WTC11 (cell line): ENCODE results near the gene SCGB1A1. TPM values are rescaled to one million over a fixed set of nuclear protein-coding genes. Genes with fewer than 3 reads are reported as not detected.

Experiments used
- ATAC-seq: fragments of 200-7000 bp; cut with Tn5 transposase; 2 replicates; pipeline ENCODE4 v1.10.0; 2021; ENCODE audit warnings: mild to moderate bottlenecking, moderate library complexity
- CTCF ChIA-PET: fragments of 300-600 bp; sonication (Branson Sonifier 250); formaldehyde crosslinking; loops from one replicate; lab custom pipeline; 2021; ENCODE audit warnings: antibody characterized with exemption; lab: Charles Lee
- POLR2A ChIA-PET: fragments of 350-600 bp; sonication (Branson Sonifier 250); formaldehyde crosslinking; loops from one replicate; lab custom pipeline; 2021; ENCODE audit warnings: antibody characterized with exemption; lab: Charles Lee
- DNase-seq: peaks from one replicate; pipeline ENCODE4 v3.0.0; 2021; ENCODE audit warnings: low spot score
- H3K27ac Mint-ChIP-seq: 2 replicates; pipeline ENCODE4 v1.8.0; 2021; ENCODE audit warnings: mixed read lengths
- H3K27me3 Mint-ChIP-seq: 2 replicates; pipeline ENCODE4 v1.8.0; 2021; ENCODE audit warnings: low read depth, mild to moderate bottlenecking, moderate library complexity, mixed read lengths
- H3K36me3 Mint-ChIP-seq: 2 replicates; pipeline ENCODE4 v1.8.0; 2021; ENCODE audit warnings: mixed read lengths
- H3K4me1 Mint-ChIP-seq: 2 replicates; pipeline ENCODE4 v1.8.0; 2022; ENCODE audit warnings: mixed read lengths
- H3K4me3 Mint-ChIP-seq: 2 replicates; pipeline ENCODE4 v1.8.0; 2021; ENCODE audit warnings: mild to moderate bottlenecking, moderate library complexity, mixed read lengths
- H3K9me3 Mint-ChIP-seq: 2 replicates; pipeline ENCODE4 v1.8.0; 2021; ENCODE audit warnings: mixed read lengths
- ATF3 ChIP-seq: sonication (generic); formaldehyde crosslinking; conservative IDR thresholded peaks from 2 replicates; pipeline ENCODE4 v1.8.1; 2022; ENCODE audit warnings: mild to moderate bottlenecking, missing genetic modification reagents
- CREM ChIP-seq: sonication (generic); formaldehyde crosslinking; IDR thresholded peaks from 2 replicates; pipeline ENCODE4 v1.8.1; 2022; ENCODE audit warnings: mild to moderate bottlenecking, missing genetic modification reagents, moderate library complexity
- E2F4 ChIP-seq: sonication (generic); formaldehyde crosslinking; IDR thresholded peaks from 2 replicates; pipeline ENCODE4 v1.8.1; 2022; ENCODE audit warnings: low read depth, mild to moderate bottlenecking, moderate library complexity, missing genetic modification reagents, borderline replicate concordance
- ELF4 ChIP-seq: sonication (generic); formaldehyde crosslinking; IDR thresholded peaks from 2 replicates; pipeline ENCODE4 v1.8.1; 2022; ENCODE audit warnings: low read depth, mild to moderate bottlenecking, moderate library complexity, missing genetic modification reagents
- EMX1 ChIP-seq: fragments of 250-450 bp; sonication (Bioruptor Pico); IDR thresholded peaks from 2 replicates; pipeline ENCODE4 v1.8.0; 2021; ENCODE audit warnings: mild to moderate bottlenecking
- ERG ChIP-seq: fragments of 250-450 bp; sonication (Bioruptor Pico); IDR thresholded peaks from 2 replicates; pipeline ENCODE4 v1.8.0; 2021; ENCODE audit warnings: mild to moderate bottlenecking
- NFYB ChIP-seq: sonication (generic); formaldehyde crosslinking; conservative IDR thresholded peaks from 2 replicates; pipeline ENCODE4 v1.8.0; 2022; ENCODE audit warnings: low read depth, missing genetic modification reagents
- NR2C2 ChIP-seq: sonication (generic); formaldehyde crosslinking; IDR thresholded peaks from 2 replicates; pipeline ENCODE4 v1.8.0; 2022; ENCODE audit warnings: mild to moderate bottlenecking, missing genetic modification reagents
- SMAD4 ChIP-seq: sonication (generic); formaldehyde crosslinking; IDR thresholded peaks from 2 replicates; pipeline ENCODE4 v1.8.0; 2022; ENCODE audit warnings: mild to moderate bottlenecking, missing genetic modification reagents
- TCF7 ChIP-seq: sonication (generic); formaldehyde crosslinking; IDR thresholded peaks from 2 replicates; pipeline ENCODE4 v1.8.0; 2022; ENCODE audit warnings: mild to moderate bottlenecking, low read depth, missing genetic modification reagents, moderate library complexity
- USF2 ChIP-seq: sonication (generic); formaldehyde crosslinking; IDR thresholded peaks from 2 replicates; pipeline ENCODE4 v1.8.1; 2023; ENCODE audit warnings: mild to moderate bottlenecking, missing genetic modification reagents, moderate library complexity
- ZNF138 ChIP-seq: sonication (generic); formaldehyde crosslinking; conservative IDR thresholded peaks from 2 replicates; pipeline ENCODE4 v1.8.1; 2022; ENCODE audit warnings: mild to moderate bottlenecking, moderate library complexity, missing genetic modification reagents
- ZNF232 ChIP-seq: sonication (generic); formaldehyde crosslinking; IDR thresholded peaks from 2 replicates; pipeline ENCODE4 v1.8.0; 2022; ENCODE audit warnings: mild to moderate bottlenecking, missing genetic modification reagents
- ZNF263 ChIP-seq: sonication (generic); formaldehyde crosslinking; IDR thresholded peaks from 2 replicates; pipeline ENCODE4 v1.8.1; 2022; ENCODE audit warnings: low read depth, mild to moderate bottlenecking, moderate library complexity, missing genetic modification reagents
- ZNF425 ChIP-seq: fragments of 250-450 bp; sonication (Bioruptor Pico); conservative IDR thresholded peaks from 2 replicates; pipeline ENCODE4 v1.9.0; 2021; ENCODE audit warnings: mild to moderate bottlenecking
- ZNF512 ChIP-seq: sonication (generic); formaldehyde crosslinking; IDR thresholded peaks from 2 replicates; pipeline ENCODE4 v1.8.1; 2022; ENCODE audit warnings: missing genetic modification reagents, borderline replicate concordance
- ZNF671 ChIP-seq: fragments of 250-450 bp; sonication (Bioruptor Pico); IDR thresholded peaks from 2 replicates; pipeline ENCODE4 v1.8.0; 2021; ENCODE audit warnings: mild to moderate bottlenecking
- ZSCAN18 ChIP-seq: fragments of 250-450 bp; sonication (Bioruptor Pico); IDR thresholded peaks from 2 replicates; pipeline ENCODE4 v2.1.2; 2022; ENCODE audit warnings: mild to moderate bottlenecking, moderate library complexity
- total RNA-seq: library from RNA; stranded (reverse); gene quantifications from 3 replicates; pipeline ENCODE4 v1.2.3, GENCODE V29; 2021

The SCGB1A1 gene
- total RNA-seq, 1 experiment from 2014 or later: 1.2 TPM

- no peak for TF ChIP-seq ZNF425 (CRISPR knock-in tag)
- no peak for TF ChIP-seq ZSCAN18
- TF ChIP-seq E2F4 (CRISPR knock-in tag): no peak
- no peak for TF ChIP-seq NFYB (CRISPR knock-in tag)
- no peak for TF ChIP-seq USF2 (CRISPR knock-in tag)
- no peak for TF ChIP-seq ZNF232 (CRISPR knock-in tag)
- TF ChIP-seq CREM (CRISPR knock-in tag): no peak
- no peak for TF ChIP-seq ZNF512 (CRISPR knock-in tag)
- no peak for TF ChIP-seq ZNF671 (CRISPR knock-in tag)
- TF ChIP-seq ELF4: no peak
- no peak for TF ChIP-seq SMAD4 (CRISPR knock-in tag)
- TF ChIP-seq EMX1 (CRISPR knock-in tag): no peak
- no peak for TF ChIP-seq ZNF138 (CRISPR knock-in tag)
- TF ChIP-seq NR2C2 (CRISPR knock-in tag): no peak
These were observed 27.3 kb downstream of the SCGB1A1 start (continued) for GRCh38 chr11:62446091-62446490.

GRCh38 chr11:62449451-62449851, 30.6 kb downstream of the SCGB1A1 start:
- CTCF ChIA-PET: interaction anchor here (1.1 to 11.9 kb wide), 7 partner anchors 25 to 112 kb away, joined by 3 to 85 read pairs (median 7); no protein-coding TSS in a partner anchor
- peak overlapping the region; percentile 6; the same call in 1 of the 2 replicates for H3K27ac Mint-ChIP-seq
- H3K27me3 Mint-ChIP-seq: no peaks in the 10 kb centered on the region
- H3K4me1 Mint-ChIP-seq: peaks cover 10% of the 10 kb centered on the region
- TF ChIP-seq TCF7 (CRISPR knock-in tag) (no peak), ERG (no peak), ZSCAN18 (no peak), ATF3 (CRISPR knock-in tag) (no peak), ZNF263 (CRISPR knock-in tag) (no peak)
- no peak for ATAC-seq
- POLR2A ChIA-PET: interaction anchor here (1.1 kb wide), 1 partner anchor 103 kb away, joined by 3 read pairs; no protein-coding TSS in a partner anchor
- no peaks in the 10 kb centered on the region for H3K36me3 Mint-ChIP-seq
- H3K9me3 Mint-ChIP-seq: no peaks in the 10 kb centered on the region
- no peak overlapping the region for H3K4me3 Mint-ChIP-seq
- no peak for DNase-seq
